Left hindlimb (tissue), 1 donor: ENCODE results near the gene UBE2J2.
"Not testable (repeated sequence)": the region's sequence is repeated elsewhere in the genome, so short reads cannot be mapped to it uniquely, and the experiment has no call there.

Experiments
- DNase-seq: peaks from one replicate; pipeline ENCODE4 v3.0.0-alpha.2; 2018

UBE2J2 gene

DNA sequence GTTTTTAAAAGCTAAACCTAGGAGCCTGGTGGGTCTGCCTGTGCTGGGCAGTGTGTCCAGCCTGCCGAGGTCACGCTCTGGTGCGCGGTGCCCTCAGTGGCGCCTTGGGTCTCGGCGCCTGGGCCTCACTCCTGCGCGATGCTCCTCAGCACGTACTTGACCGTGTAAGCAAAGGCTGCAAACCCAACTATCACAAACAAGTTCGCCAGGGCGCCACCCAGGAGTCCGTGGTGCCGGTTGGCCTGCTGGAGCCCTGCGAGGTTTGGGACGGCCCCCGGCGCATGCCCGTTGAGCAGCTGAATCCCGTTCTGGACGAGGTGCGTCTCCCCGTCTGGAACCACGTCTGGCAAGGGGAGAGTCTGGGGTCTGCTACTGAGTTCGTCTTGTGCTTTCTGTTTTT is 18.6 kb downstream of the UBE2J2 start:
- no peak for DNase-seq

DNA sequence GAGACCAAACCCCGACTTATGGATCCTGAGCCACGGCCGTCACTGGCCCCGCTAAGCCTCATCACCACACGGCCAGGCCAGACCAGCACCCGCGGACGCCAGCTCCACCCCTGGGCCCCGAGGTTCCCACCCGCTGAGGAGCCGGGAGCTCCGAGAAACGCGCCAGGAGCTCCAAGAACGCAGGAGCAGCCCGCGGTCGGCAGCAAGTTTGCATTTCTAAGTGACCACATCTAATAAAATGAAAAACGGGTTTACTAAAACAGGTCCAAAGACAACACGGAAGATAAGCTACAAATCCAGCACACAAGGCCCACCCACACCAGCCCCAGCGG is 19.0 kb downstream of the UBE2J2 start:
- no peak for DNase-seq

DNA sequence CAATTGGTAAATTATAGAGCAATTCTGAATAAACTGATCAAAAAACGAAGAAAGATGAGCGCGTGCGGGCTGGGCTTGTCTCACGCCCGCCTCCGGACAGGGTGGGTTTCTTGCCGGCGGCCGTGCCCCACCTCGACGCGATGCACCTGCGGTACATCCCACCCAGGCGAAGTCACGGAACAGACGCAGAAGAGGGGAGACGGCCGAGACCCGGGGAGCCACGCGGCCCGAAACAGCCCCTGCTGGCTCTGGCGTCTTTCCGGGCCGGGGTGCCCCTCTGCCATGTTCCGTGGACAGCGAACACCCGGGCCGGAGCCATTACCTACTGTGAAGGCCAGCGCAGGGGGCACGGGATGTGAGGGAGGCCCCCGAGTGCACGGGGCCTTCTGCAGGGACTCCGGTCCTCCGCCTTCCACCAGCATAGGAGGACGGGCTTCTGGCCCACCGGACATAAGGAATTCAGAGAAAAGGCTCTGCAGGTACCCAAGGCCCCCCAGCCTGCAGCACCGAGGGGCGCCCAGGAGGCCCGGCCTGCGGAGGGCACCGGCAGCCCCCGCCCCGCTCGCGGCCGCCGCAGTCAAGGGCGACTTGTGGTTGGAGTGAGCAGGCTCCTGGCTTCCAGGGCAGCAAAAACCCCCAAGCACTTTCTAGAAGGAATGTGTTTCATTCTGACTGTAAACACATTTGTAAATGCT is 19.5 kb downstream of the UBE2J2 start:
- DNase-seq: no peak

DNA sequence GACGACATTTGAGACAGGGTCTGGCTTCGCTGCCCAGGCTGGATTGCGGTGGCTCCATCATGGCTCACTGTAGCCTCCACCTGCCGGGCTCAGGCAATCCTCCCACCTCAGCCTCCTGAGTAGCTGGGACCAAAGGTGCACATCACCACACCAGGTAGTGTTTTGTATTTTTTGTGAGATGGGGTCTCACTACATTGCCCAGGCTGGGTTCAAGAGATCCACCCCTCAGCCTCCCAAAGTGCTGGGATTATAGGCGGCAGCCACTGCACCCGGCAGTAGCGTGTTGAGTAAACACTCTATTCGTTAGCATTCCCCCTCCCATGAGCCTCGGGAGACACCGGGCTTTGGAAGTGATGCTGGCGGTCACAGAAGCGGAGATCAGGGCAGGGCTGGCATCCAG is 20.3 kb downstream of the UBE2J2 start:
- DNase-seq: no peak

DNA sequence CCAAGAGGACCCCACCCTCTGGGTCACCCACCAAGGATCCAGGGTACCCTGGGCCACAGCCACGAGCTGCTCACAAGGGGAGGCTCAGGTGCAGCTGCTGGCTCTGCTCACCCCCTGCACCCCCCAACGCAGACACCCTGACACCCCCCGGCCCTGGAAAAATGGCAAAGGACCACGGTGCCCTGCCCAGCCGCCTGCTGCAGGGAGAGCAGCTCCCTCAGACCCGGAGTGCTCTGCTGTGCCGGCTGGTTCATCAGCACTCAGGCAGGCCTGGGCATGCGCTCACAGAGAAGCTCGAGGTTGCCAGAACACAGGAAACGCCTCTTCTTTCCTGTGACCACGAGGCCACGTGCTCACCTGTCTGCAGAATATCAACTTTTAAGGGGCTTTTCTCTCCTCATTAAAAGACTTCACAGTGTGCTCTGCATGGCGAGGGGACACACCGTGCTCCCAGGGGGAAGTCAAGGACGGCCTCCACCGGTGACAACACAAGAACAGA is 22.8 kb downstream of the UBE2J2 start:
- DNase-seq: no peak

DNA sequence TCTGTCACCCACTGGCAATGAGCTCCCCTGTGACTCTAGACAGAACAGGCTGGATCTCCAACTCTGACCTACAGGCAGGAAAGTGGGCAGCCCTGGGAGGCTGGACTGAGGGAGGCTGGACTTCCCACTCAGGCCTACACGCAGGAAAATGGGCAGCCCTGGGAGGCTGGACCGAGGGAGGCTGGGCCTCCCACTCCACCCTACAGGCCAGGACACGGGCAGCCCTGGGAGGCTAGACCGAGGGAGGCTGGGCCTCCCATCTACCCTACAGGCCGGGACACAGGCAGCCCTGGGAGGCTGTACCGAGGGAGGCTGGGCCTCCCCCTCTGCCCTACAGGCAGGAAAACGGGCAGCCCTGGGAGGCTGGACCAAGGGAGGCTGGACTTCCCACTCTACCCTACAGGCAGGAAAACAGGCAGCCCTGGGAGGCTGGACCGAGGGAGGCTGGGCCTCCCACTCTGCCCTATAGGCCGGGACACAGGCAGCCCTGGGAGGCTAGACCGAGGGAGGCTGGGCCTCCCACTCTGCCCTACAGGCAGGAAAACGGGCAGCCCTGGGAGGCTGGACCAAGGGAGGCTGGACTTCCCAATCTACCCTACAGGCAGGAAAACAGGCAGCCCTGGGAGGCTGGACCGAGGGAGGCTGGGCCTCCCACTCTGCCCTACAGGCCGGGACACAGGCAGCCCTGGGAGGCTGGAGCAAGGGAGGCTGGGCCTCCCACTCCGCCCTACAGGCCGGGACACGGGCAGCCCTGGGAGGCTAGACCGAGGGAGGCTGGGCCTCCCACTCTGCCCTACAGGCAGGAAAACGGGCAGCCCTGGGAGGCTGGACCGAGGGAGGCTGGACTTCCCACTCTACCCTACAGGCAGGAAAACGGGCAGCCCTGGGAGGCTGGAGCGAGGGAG is 25.4 kb downstream of the UBE2J2 start:
- not testable (repeated sequence) for DNase-seq

DNA sequence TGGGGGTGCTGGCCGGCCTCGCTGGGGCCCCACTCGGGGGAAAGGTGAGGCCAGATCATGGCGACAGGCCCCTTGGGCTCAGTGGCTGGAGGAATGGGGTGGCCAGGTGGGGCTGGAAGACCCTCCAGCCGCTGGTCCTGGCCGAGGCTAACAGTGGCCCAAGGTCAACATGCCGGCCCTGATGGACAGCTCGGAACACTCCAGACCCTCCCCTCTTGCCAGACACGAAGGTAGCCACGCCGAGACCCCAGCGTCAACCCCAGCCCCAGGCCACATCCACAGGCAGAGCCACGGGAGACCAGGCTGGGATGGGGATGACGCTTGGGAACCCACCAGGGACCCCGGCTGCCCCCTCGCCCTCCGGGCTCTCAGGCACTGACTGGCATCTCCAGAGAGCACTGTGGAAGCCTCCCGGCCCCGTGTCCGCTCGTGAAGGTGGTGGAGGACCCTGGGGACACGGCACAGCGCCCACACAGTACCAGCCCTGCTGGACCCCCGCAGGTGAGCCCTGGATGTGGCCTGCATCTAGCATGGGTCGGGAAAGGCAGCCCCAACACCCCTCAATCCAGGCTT is 26.2 kb downstream of the UBE2J2 start:
- DNase-seq: no peak

DNA sequence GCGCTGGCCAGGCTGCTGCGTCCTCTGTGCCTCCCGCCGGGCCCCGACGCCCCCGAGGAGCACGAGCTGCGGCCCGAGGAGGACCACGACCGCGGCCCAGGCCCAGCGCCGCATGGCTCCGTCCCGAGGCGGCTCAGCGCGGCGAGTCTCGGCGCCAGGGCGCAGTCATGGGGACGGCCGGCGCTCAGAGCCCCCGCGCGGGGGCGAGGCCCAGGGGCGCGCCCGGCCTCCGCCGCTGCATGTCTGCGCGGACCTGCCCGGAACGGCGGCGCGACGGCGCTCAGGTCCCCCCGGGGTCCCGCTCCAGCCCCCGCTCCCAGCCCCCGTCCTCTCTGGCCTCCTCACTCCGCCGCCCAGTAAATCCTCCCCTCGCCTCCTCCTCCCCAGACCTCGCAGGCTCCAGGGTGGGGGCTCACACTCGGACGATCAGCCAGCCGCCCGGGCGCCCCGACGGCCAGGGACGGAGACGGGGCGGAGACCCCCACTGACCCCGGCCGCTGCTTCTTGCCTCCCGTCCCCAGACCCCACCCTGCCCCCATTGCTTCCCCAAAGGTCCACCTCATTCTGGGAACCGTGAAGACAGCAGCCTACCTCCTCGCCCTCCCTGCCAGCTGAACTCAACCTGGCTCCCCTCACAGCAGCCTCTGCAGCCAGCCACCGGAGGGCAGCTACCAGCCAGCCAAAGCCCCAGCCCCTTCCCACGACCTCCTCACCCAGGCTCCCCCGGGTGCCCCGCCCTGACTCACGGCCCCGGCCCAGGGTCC is 26.9 kb downstream of the UBE2J2 start, which contains the start of gene C1QTNF12:
C1QTNF12 (minus strand) TSS at position 146 of the 764 bp plus-strand sequence; CDS start at position 114, 32 bp downstream.
- no peak for DNase-seq

DNA sequence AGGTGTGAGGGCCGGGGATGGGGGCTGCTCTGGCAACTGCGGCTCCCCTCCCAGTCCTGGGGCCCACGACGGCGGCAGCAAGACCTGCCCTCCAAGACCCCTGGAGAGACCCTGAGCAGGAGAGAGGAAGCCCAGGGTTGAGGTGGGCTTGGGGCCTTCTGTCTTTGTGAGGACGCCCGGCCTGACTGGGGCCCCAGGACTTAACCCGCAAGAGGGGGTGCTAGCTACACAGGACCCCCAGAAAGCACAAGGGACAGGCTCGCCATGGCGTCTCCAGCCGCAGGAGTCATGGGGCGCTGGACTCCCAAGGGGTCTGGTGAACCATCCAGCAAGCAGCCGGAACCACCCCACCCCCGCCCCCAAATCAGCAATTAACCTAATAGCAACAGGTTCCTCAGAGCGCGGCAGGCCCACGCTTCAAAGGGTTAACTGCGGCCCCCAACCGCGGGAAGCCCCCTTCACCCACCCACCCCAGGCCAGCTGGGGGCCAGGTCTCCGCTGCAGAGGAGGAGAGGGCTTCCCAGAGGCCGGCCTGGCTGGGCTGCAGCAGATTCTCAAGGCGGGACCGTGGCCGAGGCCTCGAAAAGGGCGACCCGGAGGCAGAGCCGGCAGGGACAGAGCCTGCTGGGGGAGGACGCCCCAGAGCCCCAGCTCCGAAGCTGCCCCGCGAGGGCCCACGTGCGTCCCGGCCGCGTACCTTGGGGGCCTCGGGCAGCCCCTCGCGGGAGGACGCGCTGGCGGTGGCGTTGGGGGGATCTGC is 27.7 kb downstream of the UBE2J2 start:
- DNase-seq: no peak

DNA sequence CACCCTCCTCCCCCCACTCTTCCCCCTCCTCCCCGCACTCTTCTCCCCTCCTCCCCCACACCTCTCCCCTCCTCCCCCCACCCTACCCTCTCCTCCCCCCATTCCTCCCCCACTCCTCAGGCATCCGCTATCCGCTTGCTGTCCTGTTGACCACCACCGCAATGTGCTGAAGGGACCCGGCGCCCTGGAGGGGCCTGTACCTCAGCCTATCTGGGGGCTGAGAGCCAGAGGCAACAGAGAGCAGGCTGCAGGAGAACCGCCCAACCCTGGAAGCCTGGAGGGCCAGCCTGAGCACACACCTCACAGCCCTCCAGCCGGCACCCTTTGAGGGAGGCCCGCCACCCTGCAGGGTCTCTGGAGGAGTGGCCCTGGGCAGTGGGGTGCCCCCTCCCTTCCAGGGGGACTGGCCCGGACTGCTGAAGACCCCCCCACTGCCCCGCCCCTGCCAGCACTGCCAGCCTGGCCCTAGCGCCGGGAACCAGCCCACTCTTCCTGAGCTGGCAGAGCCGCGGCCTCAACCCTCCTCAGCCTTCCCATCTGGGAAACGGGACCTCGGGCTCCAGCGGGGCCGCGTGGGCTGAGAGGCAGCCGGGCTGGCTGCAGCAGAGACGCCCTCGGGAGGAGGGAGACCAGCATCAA is 28.4 kb downstream of the UBE2J2 start:
- no peak for DNase-seq

DNA sequence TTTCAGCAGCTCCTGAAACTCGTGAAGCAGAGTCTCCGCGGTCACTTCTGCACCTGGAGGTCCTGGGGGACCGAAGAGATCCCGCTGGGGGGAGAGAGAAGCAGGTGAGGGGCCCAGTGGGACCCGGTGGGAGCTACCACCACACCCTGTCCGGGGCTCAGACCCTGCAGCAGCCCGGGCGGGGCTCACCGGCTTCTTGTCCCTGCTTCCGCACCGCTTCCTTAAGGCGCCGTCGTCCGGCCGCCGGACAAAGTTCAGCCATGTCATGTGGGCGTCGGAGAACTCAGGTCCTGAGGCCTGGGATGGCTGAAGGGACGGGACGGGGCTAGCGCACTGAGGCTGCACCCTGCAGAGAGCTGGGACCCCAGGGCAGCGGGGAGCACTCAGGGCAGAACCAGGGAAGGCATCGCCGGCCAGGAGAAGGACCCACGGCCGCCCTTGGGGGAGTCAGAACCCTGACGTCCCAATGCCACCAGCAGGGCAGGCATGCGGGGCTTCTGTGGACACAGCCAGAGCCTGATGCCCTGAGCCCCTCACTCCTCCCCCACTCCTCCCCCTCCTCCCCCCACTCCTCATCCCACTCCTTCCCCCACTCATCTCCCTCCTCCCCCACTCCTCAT is 29.4 kb downstream of the UBE2J2 start:
- no peak for DNase-seq

DNA sequence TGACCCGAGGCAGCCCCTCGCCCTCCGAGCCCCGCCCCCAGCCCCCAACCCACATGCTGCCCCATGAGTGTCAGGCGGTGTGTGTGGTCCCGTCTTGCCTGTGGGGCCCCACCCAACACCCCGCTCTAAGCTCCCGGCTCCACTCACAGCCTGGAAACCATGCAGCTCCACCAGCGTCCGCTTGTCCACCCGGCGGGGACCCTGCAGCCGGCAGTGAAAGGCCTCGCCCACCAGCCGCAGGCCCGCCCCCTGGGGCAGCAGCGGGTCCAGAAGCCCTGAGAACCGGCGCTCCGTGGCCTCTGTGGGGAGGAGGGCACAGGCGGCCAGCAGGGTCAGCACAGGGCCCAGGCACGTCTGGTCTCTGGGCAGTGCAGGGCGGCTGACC is 29.9 kb downstream of the UBE2J2 start:
- DNase-seq: no peak

DNA sequence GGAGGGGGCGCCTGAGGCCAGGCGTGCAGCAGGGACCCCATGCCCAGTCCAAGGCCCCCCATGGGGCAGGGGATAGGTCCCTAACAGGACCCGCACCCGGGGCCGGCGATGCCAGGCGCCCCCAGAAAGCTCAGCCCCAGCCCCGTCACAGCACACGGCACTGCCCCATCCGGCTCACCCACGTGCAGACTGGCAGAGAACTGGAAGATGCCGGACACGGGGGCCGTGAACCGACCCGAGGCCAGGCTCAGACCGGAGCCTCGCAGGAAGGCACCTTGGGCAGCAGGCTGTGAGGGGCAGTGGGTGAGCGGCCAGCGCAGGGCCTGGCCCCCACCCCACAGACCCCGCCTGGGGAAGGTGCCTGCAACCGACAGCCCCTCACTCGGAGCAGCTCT is 30.4 kb downstream of the UBE2J2 start:
- DNase-seq: no peak

DNA sequence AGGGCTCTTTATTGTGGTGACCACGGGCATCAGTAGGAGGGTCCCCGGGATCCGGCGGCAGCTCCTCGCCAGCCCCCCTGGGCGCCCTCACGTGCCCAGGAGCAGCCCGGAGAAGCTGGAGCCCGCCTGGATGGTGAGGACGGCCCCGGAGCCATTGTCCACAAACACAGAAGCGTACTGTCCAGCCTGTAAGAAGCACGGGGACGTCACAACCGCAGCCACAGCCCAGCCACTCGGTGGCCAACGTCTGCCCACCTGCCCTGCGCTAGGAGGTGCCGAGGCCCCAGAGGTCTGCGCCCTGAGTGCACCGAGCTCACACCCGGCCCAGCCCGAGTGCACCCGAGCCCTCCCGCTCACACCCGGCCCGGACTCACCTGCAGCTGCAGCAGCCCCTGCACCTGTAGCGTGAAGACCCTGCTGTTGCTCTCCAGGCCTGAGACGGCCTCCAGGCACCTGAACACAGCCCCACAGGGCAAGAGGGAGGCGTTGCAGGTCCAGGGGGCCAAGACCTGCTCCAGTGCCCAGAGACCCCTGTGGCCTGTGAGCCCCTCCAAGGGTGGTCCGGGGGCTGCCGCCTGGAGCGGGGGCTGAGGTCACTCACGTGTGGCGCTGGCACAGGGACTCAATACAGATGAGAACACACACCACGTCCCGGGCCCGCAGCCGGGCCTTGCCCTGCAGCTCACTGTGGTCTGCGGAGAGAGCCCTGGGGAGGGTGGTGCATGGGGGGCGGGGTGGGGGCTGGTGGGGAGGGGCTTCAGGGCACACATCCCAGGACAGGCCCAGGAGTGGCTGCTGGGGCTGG is 31.0 kb downstream of the UBE2J2 start:
- no peak for DNase-seq

DNA sequence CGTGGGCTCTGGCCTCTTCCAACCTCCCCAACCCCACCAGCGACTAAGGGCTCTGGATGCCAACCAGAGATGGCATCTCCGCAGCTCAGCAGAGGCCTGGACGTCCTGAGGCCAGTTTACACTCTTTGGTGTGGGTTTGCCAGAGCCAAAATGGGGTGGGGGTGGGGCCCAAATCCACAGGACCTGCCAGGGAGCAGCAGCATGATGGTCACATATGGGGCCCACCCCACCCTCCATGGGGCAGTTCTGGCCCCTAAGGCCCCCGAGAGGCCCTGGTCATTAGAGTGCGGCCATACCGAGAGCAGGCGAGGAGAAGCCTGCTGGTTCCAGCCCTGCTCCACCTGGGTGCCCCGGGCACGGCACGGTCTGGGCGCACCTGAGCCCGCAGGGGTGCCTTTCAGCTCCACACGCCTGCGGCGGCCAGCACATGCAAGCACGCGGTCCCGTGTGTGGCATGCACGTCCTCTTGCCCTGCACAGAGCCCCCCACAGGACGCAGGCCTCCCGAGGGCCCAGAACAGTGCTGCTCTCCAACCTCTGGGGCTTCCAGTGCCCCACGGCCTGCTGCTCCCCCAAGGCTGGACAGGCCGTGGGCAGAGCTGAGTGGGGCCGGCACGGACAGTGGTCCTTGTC is 31.9 kb downstream of the UBE2J2 start:
- DNase-seq: no peak

DNA sequence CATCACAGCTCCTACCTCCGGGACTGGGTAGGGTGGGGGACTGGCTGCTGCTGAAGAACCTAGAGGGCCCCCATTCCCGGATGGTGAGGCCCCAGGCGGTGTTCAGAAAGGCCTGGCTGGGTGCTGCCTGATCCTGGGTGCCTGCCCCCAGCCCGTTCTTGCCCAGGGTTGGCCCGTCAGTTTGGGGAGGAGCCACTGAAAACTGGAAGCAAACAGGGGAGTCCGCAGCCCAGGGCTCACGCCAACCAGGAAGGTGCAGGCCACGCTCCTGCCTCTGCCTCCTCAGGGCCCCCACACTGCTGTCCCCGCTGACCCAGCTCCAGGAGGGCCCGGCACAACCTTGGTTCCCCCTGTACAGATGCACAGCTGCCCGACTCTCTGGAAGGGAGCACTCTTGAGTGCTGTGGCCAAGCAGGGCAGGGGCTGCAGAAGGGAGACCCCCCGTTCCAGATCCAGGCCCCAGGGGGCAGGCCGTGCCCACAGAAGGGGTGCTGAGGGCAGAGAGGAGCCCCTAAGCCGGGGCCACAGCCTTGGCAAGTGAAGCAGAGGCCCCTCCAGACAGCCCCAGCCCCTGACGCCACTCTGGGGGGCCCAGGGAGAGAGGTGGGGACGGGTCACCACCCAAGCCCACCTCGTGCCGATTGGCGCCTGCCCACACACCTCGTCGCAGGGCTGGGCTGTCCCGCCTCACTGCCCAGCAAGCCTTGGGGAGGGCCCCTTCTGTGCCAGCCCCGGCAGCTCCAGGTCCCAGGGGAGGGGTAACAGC is 32.6 kb downstream of the UBE2J2 start:
- DNase-seq: no peak

DNA sequence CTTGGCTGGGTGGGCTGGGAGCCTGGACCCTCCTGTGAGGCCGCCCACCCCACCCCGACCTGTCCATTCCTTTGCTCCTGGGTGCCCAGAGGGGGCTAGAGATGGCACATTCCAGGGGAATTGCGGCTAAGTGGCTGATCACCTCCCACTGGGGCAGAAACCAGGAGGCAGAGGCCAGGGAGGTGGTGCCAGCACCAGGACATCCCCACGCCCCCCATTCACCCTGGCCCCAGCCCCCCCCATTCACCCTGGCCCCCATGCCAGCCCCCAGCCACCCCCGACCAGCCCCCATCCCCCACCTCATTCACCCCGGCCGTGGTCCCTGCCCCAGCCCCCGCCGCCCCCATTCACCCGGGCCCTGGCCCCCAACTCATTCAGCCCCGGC is 33.3 kb downstream of the UBE2J2 start:
- no peak for DNase-seq

DNA sequence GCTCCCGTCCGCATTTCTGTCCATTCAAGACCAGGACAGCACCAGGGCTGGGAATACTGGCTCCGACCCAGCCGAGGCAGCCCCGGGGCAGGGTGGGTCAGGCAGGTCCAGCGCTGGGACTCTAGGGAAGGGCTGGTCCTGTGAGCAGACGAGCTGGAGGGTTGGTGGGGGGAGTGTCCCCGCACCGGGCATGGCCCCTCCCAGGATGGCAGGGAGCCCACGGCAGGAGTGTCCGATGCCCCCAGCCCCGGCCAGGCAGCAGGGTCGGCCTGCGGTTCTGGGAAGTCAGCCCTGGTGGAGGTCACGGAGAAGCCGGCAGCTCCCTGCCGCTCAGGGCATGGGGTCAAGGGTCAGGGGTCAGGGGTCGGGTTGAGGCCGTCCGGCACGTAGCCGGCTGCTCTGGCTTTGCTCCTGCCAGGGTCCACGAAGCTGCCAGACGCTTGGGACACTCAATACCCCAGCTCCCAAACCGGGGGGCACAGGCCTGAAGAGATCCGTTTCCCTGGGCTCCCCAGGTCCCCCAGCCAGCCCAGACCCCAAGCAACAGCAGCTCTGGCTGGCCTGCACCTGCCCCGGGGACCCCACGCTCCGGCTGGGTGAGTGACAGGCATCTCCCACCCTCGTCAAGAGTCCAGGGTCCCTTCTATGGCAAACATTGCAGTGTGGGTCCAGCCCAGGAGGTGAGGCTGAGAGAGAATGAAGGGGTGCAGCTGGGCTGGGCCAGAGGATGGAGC is 33.9 kb downstream of the UBE2J2 start:
- no peak for DNase-seq
